WTC11 (cell line): ENCODE results near the gene THOC2. TPM values are rescaled to one million over a fixed set of nuclear protein-coding genes. Genes with fewer than 3 reads are reported as not detected.
"Not testable (repeated sequence)": the region's sequence is repeated elsewhere in the genome, so short reads cannot be mapped to it uniquely, and the experiment has no call there.

Experiments used
- ATAC-seq: fragments of 200-7000 bp; cut with Tn5 transposase; 2 replicates; pipeline ENCODE4 v1.10.0; 2021; ENCODE audit warnings: mild to moderate bottlenecking, moderate library complexity
- CTCF ChIA-PET: fragments of 300-600 bp; sonication (Branson Sonifier 250); formaldehyde crosslinking; loops from one replicate; lab custom pipeline; 2021; ENCODE audit warnings: antibody characterized with exemption; lab: Charles Lee
- POLR2A ChIA-PET: fragments of 350-600 bp; sonication (Branson Sonifier 250); formaldehyde crosslinking; loops from one replicate; lab custom pipeline; 2021; ENCODE audit warnings: antibody characterized with exemption; lab: Charles Lee
- DNase-seq: peaks from one replicate; pipeline ENCODE4 v3.0.0; 2021; ENCODE audit warnings: low spot score
- H3K27ac Mint-ChIP-seq: 2 replicates; pipeline ENCODE4 v1.8.0; 2021; ENCODE audit warnings: mixed read lengths
- H3K27me3 Mint-ChIP-seq: 2 replicates; pipeline ENCODE4 v1.8.0; 2021; ENCODE audit warnings: low read depth, mild to moderate bottlenecking, moderate library complexity, mixed read lengths
- H3K36me3 Mint-ChIP-seq: 2 replicates; pipeline ENCODE4 v1.8.0; 2021; ENCODE audit warnings: mixed read lengths
- H3K4me1 Mint-ChIP-seq: 2 replicates; pipeline ENCODE4 v1.8.0; 2022; ENCODE audit warnings: mixed read lengths
- H3K4me3 Mint-ChIP-seq: 2 replicates; pipeline ENCODE4 v1.8.0; 2021; ENCODE audit warnings: mild to moderate bottlenecking, moderate library complexity, mixed read lengths
- H3K9me3 Mint-ChIP-seq: 2 replicates; pipeline ENCODE4 v1.8.0; 2021; ENCODE audit warnings: mixed read lengths
- CBFB ChIP-seq: sonication (generic); formaldehyde crosslinking; IDR thresholded peaks from 2 replicates; pipeline ENCODE4 v1.8.1; 2022; ENCODE audit warnings: mild to moderate bottlenecking, low read depth, missing genetic modification reagents
- HMGXB4 ChIP-seq: sonication (generic); formaldehyde crosslinking; IDR thresholded peaks from 2 replicates; pipeline ENCODE4 v1.8.1; 2023; ENCODE audit warnings: mild to moderate bottlenecking, moderate library complexity, missing genetic modification reagents
- MXD4 ChIP-seq: fragments of 250-450 bp; sonication (Bioruptor Pico); IDR thresholded peaks from 2 replicates; pipeline ENCODE4 v1.8.0; 2021; ENCODE audit warnings: mild to moderate bottlenecking, moderate library complexity, borderline replicate concordance
- RELA ChIP-seq: sonication (generic); formaldehyde crosslinking; IDR thresholded peaks from 2 replicates; pipeline ENCODE4 v1.8.1; 2022; ENCODE audit warnings: missing genetic modification reagents, mild to moderate bottlenecking, borderline replicate concordance
- SOX15 ChIP-seq: fragments of 250-450 bp; sonication (Bioruptor Pico); IDR thresholded peaks from 2 replicates; pipeline ENCODE4 v1.9.0; 2021; ENCODE audit warnings: mild to moderate bottlenecking
- TCF7 ChIP-seq: sonication (generic); formaldehyde crosslinking; IDR thresholded peaks from 2 replicates; pipeline ENCODE4 v1.8.0; 2022; ENCODE audit warnings: mild to moderate bottlenecking, low read depth, missing genetic modification reagents, moderate library complexity
- ZBTB21 ChIP-seq: sonication (generic); formaldehyde crosslinking; IDR thresholded peaks from 2 replicates; pipeline ENCODE4 v1.8.1; 2023; ENCODE audit warnings: mild to moderate bottlenecking, missing genetic modification reagents, borderline replicate concordance
- ZNF121 ChIP-seq: sonication (generic); formaldehyde crosslinking; IDR thresholded peaks from 2 replicates; pipeline ENCODE4 v1.8.0; 2023; ENCODE audit warnings: missing genetic modification reagents
- ZNF423 ChIP-seq: fragments of 250-450 bp; sonication (Bioruptor Pico); IDR thresholded peaks from 2 replicates; pipeline ENCODE4 v2.1.2; 2022; ENCODE audit warnings: mild to moderate bottlenecking, moderate library complexity
- ZNF532 ChIP-seq: fragments of 250-450 bp; sonication (Bioruptor Pico); IDR thresholded peaks from 2 replicates; pipeline ENCODE4 v1.9.0; 2021; ENCODE audit warnings: mild to moderate bottlenecking, borderline replicate concordance
- ZNF671 ChIP-seq: fragments of 250-450 bp; sonication (Bioruptor Pico); IDR thresholded peaks from 2 replicates; pipeline ENCODE4 v1.8.0; 2021; ENCODE audit warnings: mild to moderate bottlenecking
- total RNA-seq: library from RNA; stranded (reverse); gene quantifications from 3 replicates; pipeline ENCODE4 v1.2.3, GENCODE V29; 2021
- TF ChIP-seq, protein P1 (sequence below): fragments of 250-450 bp; sonication (Bioruptor Pico); IDR thresholded peaks from 2 replicates; pipeline ENCODE4 v2.1.2; 2022; ENCODE audit warnings: mild to moderate bottlenecking, moderate library complexity
- TF ChIP-seq, protein P2 (sequence below): sonication (generic); formaldehyde crosslinking; IDR thresholded peaks from 2 replicates; pipeline ENCODE4 v1.8.1; 2023; ENCODE audit warnings: mild to moderate bottlenecking, missing genetic modification reagents, moderate library complexity
- TF ChIP-seq, protein P3 (sequence below): sonication (generic); formaldehyde crosslinking; IDR thresholded peaks from 2 replicates; pipeline ENCODE4 v1.8.0; 2023; ENCODE audit warnings: missing genetic modification reagents

Gene THOC2
- total RNA-seq, 1 experiment from 2014 or later: 66.1 TPM

DNA sequence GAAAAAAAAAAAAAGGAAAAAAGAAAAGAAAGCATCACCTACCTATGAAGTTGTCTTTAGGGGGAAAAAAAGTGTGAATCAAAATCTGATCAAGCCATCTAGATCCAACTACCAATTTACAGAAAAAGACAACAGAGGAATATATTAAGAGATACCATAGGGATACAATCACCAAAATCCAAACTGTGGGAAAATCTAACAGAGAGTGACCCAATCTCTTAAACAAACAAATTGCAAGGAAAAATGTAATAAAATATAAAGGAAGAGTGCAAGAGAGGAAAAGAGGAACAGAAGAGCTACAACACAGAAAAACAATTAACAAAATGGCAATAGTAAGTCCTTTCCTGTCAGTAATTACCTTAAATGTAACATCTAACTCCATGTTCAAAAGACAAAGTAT is 19.0 kb downstream of the THOC2 start (continued):
- TF ChIP-seq, protein P1, sequence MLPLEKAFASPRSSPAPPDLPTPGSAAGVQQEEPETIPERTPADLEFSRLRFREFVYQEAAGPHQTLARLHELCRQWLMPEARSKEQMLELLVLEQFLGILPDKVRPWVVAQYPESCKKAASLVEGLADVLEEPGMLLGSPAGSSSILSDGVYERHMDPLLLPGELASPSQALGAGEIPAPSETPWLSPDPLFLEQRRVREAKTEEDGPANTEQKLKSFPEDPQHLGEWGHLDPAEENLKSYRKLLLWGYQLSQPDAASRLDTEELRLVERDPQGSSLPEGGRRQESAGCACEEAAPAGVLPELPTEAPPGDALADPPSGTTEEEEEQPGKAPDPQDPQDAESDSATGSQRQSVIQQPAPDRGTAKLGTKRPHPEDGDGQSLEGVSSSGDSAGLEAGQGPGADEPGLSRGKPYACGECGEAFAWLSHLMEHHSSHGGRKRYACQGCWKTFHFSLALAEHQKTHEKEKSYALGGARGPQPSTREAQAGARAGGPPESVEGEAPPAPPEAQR (CRISPR knock-in tag): no peak

DNA sequence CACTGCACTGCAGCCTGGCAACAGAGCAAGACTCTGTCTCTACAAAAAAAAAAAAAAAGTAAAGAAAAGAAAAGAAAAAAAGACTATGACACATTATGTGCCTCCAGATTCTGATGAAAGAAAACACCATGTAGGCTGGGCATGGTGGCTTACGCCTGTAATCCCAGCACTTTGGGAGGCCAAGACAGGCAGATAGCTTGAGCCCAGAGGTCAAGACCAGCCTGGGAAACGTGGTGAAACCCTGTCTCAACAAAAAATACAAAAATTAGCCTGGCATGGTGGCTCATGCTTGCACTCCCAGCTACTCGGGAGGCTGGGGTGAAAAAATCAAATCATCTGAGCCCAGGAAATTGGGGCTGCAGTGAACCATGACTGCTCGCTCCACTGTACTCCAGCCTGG is 19.4 kb downstream of the THOC2 start:
- H3K36me3 Mint-ChIP-seq: peaks cover 11% of the 10 kb centered on the region; the same call in 1 of the 2 replicates
- no peak overlapping the region for H3K4me3 Mint-ChIP-seq
- H3K9me3 Mint-ChIP-seq: no peaks in the 10 kb centered on the region
- TF ChIP-seq TCF7 (CRISPR knock-in tag) (no peak), SOX15 (CRISPR knock-in tag) (no peak), ZBTB21 (CRISPR knock-in tag) (no peak), MXD4 (CRISPR knock-in tag) (no peak), ZNF423 (CRISPR knock-in tag) (no peak), RELA (no peak), ZNF671 (CRISPR knock-in tag) (no peak), ZNF532 (CRISPR knock-in tag) (no peak), CBFB (CRISPR knock-in tag) (no peak), HMGXB4 (CRISPR knock-in tag) (no peak), ZNF121 (CRISPR knock-in tag) (no peak)
- TF ChIP-seq, protein P2, sequence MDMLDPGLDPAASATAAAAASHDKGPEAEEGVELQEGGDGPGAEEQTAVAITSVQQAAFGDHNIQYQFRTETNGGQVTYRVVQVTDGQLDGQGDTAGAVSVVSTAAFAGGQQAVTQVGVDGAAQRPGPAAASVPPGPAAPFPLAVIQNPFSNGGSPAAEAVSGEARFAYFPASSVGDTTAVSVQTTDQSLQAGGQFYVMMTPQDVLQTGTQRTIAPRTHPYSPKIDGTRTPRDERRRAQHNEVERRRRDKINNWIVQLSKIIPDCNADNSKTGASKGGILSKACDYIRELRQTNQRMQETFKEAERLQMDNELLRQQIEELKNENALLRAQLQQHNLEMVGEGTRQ (CRISPR knock-in tag): no peak
- TF ChIP-seq, protein P3, sequence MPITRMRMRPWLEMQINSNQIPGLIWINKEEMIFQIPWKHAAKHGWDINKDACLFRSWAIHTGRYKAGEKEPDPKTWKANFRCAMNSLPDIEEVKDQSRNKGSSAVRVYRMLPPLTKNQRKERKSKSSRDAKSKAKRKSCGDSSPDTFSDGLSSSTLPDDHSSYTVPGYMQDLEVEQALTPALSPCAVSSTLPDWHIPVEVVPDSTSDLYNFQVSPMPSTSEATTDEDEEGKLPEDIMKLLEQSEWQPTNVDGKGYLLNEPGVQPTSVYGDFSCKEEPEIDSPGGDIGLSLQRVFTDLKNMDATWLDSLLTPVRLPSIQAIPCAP (CRISPR knock-in tag): no peak
- H3K27ac Mint-ChIP-seq: no peak overlapping the region
- ChIA-PET CTCF (no interaction called here), POLR2A (interaction anchor here (0.7 kb wide), 1 partner anchor 72 kb away, joined by 4 read pairs; no protein-coding TSS in a partner anchor)
- DNase-seq (no peak), ATAC-seq (no peak)
- peaks cover 13% of the 10 kb centered on the region for H3K4me1 Mint-ChIP-seq
- H3K27me3 Mint-ChIP-seq: no peaks in the 10 kb centered on the region

- DNase-seq, H3K36me3 Mint-ChIP-seq, H3K27ac Mint-ChIP-seq, ATAC-seq, H3K4me3 Mint-ChIP-seq, H3K27me3 Mint-ChIP-seq, H3K9me3 Mint-ChIP-seq, CTCF ChIA-PET, POLR2A ChIA-PET: not testable (repeated sequence)
- peaks cover 15% of the 10 kb centered on the region for H3K4me1 Mint-ChIP-seq
Observed at GRCh38 chrX:123711201-123711600, 21.7 kb downstream of the THOC2 start.
